ENCODE measurements around the gene QPCT. TPM values are rescaled to one million over a fixed set of nuclear protein-coding genes. Genes with fewer than 3 reads are reported as not detected.
"Not testable (repeated sequence)": the region's sequence is repeated elsewhere in the genome, so short reads cannot be mapped to it uniquely, and the experiment has no call there.

QPCT gene
- total RNA-seq, 3 donors from 2014 or later = 4.3 to 15.8 (median 6.8) TPM

DNA sequence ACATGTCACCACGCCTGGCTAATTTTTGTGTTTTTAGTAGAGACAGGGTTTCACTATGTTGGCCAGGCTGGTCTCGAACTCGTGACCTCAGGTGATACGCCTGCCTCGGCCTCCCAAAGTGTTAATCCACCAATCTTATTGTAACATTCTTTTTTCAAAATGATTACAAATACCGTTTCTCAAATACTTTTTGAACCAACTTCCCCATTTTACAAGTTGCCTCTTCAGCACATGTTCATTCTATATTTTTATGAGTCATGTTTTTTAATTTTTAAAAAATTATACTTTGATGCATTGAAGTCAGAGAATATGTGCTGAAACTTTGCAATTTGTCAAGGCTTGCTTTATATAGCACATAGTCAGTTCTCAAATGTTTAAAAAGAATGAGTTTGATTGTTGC is 58.2 kb downstream of the QPCT start:
- Histone ChIP-seq H3K36me3 (ENCODE audit: low read depth) (no peaks in the 10 kb centered on the region), H3K4me1 (ENCODE audit: low read depth) (no peaks in the 10 kb centered on the region), H3K4me3 (no peak overlapping the region), H3K9me3 (no peaks in the 10 kb centered on the region)
- intact Hi-C loops (cut with DNase I, micrococcal nuclease) = no loop called here
- no peak for TF ChIP-seq CTCF (IDR thresholded peaks at IDR 0.05)
- ATAC-seq (no peak), DNase-seq (no peak)

DNA sequence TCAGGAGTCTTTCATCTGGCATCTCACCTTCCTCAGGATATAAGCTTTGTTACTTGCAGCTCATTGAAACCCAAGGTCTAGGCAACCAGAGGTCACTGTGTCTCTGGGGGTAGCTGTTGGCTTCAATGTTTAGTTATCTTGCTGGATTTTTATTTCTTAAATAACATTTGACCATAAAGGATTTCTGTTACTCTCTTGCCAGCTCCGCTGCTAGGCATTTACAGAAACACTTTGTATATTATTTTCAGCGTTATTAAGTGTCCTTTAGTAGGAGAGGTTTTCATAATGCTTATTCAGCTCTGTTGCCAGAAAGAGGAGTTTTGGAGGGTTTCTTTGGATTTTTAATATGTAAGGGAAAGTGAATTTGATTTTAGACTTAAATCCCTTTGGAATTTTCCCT is 61.4 kb downstream of the QPCT start:
- Histone ChIP-seq H3K36me3 (ENCODE audit: low read depth) (no peaks in the 10 kb centered on the region), H3K4me1 (ENCODE audit: low read depth) (no peaks in the 10 kb centered on the region), H3K9me3 (no peaks in the 10 kb centered on the region), H3K4me3 (no peak overlapping the region)
- intact Hi-C loops (cut with DNase I, micrococcal nuclease) = no loop called here
- ATAC-seq (no peak), DNase-seq (no peak)
- TF ChIP-seq CTCF (IDR thresholded peaks at IDR 0.05) = no peak

DNA sequence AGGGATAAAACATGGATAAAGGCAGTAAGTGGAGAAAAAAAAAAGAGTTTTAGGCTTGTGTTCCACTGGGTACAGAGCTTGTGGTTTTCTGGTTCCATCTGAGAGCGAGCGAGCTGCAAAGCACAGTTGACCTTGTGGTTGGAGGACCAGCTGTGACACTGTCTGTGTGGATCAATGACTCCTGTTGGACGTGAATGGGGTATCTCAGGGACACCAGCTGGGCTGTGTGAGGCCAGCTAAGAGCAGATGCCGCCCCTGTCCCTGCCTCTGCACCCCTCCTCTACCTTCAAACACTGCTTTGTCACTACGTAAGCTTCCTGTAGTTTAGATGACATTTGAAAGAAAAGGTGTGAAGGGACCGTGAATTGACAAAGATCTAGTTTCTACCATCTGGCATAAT is 67.8 kb downstream of the QPCT start:
- no peak for TF ChIP-seq CTCF (IDR thresholded peaks at IDR 0.05)
- no peaks in the 10 kb centered on the region for H3K4me1 ChIP-seq (ENCODE audit: low read depth)
- DNase-seq (no peak), ATAC-seq (no peak)
- no peaks in the 10 kb centered on the region for H3K36me3 ChIP-seq (ENCODE audit: low read depth)
- H3K9me3 ChIP-seq = no peaks in the 10 kb centered on the region
- no peak overlapping the region for H3K4me3 ChIP-seq
- intact Hi-C loops (cut with DNase I, micrococcal nuclease) = loop anchor here (5.0 kb wide), 1 partner anchor 420 kb away; no protein-coding TSS in a partner anchor

DNA sequence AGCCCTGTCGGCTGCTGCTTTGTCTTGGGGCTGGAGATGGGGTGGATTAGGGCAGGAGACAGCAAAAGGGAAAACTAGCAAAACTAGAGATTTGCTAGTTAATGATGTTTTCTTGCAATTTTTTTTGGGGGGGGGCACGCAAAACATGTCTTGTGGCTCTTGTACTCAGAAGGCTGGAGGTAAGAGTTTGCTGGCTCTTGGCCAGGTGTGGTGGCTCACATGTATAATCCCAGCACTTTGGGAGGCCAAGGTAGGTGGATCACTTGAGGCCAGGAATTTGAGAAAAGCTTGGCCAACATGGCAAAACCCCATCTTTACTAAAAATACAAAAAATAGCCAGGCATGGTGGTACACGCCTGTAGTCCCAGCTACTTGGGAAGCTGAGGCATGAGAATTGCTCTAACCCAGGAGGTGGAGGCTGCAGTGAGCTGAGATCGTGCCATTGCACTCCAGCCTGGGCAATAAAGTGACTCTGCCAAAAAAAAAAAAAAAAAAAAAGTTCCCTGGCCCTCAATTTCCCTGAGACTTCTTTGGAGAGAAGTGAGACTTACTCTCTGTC is 69.6 kb downstream of the QPCT start:
- H3K36me3 ChIP-seq (ENCODE audit: low read depth); H3K4me3 ChIP-seq; H3K9me3 ChIP-seq; H3K4me1 ChIP-seq (ENCODE audit: low read depth); DNase-seq: not testable (repeated sequence)
- ATAC-seq = peak; percentile 19
- intact Hi-C loops (cut with DNase I, micrococcal nuclease) = loop anchor here (5.0 kb wide), 1 partner anchor 418 kb away; no protein-coding TSS in a partner anchor

DNA sequence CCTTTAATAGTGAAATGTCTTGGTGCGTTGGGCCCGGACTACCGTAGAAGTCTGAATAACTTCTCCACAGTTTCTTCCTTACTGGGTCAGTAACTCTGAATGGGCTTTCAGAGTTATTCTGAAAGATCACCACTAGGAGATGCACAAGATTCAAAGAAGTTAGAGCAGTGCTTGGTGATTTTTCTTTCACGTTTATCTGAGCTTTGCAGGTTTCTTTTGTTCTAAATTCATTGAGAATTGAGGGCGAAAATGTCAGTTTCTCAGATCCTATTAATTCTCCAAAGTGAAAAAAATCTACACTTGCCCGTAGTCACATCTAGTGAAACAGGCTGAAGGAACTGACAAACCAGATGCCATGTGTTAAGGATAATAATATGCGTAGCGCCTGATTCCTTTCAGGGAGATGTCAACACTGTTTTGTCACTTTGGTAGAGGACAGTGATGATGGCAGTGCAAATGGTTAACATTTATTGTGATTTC is 70.1 kb downstream of the QPCT start:
- TF ChIP-seq CTCF (IDR thresholded peaks at IDR 0.05) = peak; percentile 61
- Histone ChIP-seq H3K9me3 (no peaks in the 10 kb centered on the region), H3K4me3 (no peak overlapping the region), H3K4me1 (ENCODE audit: low read depth) (no peaks in the 10 kb centered on the region), H3K36me3 (ENCODE audit: low read depth) (no peaks in the 10 kb centered on the region)
- intact Hi-C loops (cut with DNase I, micrococcal nuclease) = loop anchor here (5.0 kb wide), 1 partner anchor 418 kb away; no protein-coding TSS in a partner anchor
- DNase-seq = no peak
- peak; percentile 80 for ATAC-seq

DNA sequence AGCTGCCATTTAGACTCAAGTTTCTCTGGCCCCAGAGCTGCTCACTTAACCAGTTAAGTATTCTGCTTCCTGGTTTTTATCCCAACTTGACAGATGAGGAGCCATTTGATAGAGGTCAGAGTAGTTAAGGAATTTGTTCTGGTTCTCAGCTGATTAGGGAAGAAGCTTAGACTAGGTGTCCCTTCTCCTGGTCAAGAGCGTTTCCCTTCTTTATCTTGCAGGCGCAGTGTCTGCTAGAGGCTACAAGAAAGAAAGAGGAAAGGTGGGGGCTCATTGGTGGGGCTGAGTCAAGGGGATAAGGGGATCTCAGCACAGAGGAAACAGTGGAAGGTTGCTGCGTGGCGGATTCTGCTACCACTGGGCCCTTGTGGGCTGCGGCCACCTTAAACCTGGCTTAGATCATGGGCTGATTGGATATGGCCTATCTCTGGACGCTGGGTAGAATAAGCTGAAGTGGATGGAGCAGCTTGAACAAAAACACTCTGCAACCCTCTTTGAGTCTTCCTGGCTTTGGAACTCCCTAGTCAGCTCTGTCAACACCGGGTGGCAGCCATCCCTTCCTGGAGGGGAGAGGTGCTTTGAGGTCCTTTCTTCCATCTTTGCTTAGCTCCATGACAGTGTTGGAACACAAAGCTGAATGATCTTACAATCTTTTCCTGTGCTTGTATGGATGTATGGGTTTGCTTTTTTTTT is 70.8 kb downstream of the QPCT start:
- intact Hi-C loops (cut with DNase I, micrococcal nuclease) = no loop called here
- DNase-seq = no peak
- TF ChIP-seq CTCF (IDR thresholded peaks at IDR 0.05) = no peak
- Histone ChIP-seq H3K4me3 (no peak overlapping the region), H3K36me3 (ENCODE audit: low read depth) (no peaks in the 10 kb centered on the region), H3K4me1 (ENCODE audit: low read depth) (no peaks in the 10 kb centered on the region), H3K9me3 (no peaks in the 10 kb centered on the region)
- peak; percentile 23 for ATAC-seq

Data from mucosa of descending colon (tissue), 3 donors.